A549 (cell line): Measurements from ENCODE around the gene JAZF1.

Source experiments
- HOXA7 ChIP-seq: fragments of 250-450 bp; sonication (Bioruptor Pico); IDR thresholded peaks from 2 replicates; pipeline ENCODE4 v1.5.0; 2020; ENCODE audit warnings: mild to moderate bottlenecking, moderate library complexity
- MAZ ChIP-seq: fragments of 150-350 bp; IDR thresholded peaks from 2 replicates; pipeline ENCODE4 v1.6.1; 2014; ENCODE audit warnings: antibody characterized with exemption, low read depth, low read length, borderline replicate concordance
- POLR2A ChIP-seq: IDR thresholded peaks from 2 replicates; pipeline ENCODE4 v1.6.1; 2012; ENCODE audit warnings: mild to moderate bottlenecking, low read length
- RFX5 ChIP-seq: fragments of 450-650 bp; IDR thresholded peaks from 2 replicates; pipeline ENCODE4 v1.7.1; 2014; ENCODE audit warnings: antibody characterized with exemption, mild to moderate bottlenecking, moderate library complexity
- SMC3 ChIP-seq: fragments of >200 bp; sonication (Bioruptor Twin); formaldehyde crosslinking; IDR thresholded peaks from 3 replicates; pipeline ENCODE4 v1.6.1; 2018; ENCODE audit warnings: inconsistent platforms
- ZSCAN20 ChIP-seq: fragments of 250-450 bp; sonication (Bioruptor Pico); IDR thresholded peaks from 2 replicates; pipeline ENCODE4 v1.8.0; 2022; ENCODE audit warnings: mild to moderate bottlenecking, moderate library complexity
- TF ChIP-seq, protein P1 (sequence below): fragments of 200-600 bp; sonication (generic); IDR thresholded peaks from 2 replicates; pipeline ENCODE4 v1.6.1; 2016; ENCODE audit warnings: antibody characterized with exemption, mild to moderate bottlenecking, moderate library complexity
- TF ChIP-seq, protein P2 (sequence below): fragments of >200 bp; sonication (Bioruptor Twin); formaldehyde crosslinking; IDR thresholded peaks from 3 replicates; pipeline ENCODE4 v1.5.1; 2016
- TF ChIP-seq, protein P3 (sequence below): IDR thresholded peaks from 2 replicates; pipeline ENCODE4 v1.6.1; 2012

DNA sequence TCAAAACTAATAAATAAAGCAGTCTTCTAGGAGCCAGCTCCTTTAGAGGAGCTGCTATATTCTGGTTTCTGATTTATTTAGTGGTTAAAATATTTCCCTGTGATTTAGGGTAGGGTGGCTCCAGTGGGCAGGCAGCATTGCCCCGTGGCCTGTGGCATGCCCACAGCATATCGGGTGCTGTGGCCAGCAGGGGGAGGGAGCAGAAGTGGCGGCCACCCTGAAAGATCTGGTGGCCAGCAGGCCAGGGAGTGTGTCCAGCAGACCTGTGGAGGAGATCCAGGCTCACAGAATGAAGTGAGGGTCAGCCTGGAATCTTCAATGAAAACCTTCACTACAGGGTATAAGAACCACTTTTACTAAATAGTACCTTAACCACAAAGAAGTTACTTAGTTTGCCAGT is 251.5 kb downstream of the JAZF1 start:
- TF ChIP-seq, protein P1, sequence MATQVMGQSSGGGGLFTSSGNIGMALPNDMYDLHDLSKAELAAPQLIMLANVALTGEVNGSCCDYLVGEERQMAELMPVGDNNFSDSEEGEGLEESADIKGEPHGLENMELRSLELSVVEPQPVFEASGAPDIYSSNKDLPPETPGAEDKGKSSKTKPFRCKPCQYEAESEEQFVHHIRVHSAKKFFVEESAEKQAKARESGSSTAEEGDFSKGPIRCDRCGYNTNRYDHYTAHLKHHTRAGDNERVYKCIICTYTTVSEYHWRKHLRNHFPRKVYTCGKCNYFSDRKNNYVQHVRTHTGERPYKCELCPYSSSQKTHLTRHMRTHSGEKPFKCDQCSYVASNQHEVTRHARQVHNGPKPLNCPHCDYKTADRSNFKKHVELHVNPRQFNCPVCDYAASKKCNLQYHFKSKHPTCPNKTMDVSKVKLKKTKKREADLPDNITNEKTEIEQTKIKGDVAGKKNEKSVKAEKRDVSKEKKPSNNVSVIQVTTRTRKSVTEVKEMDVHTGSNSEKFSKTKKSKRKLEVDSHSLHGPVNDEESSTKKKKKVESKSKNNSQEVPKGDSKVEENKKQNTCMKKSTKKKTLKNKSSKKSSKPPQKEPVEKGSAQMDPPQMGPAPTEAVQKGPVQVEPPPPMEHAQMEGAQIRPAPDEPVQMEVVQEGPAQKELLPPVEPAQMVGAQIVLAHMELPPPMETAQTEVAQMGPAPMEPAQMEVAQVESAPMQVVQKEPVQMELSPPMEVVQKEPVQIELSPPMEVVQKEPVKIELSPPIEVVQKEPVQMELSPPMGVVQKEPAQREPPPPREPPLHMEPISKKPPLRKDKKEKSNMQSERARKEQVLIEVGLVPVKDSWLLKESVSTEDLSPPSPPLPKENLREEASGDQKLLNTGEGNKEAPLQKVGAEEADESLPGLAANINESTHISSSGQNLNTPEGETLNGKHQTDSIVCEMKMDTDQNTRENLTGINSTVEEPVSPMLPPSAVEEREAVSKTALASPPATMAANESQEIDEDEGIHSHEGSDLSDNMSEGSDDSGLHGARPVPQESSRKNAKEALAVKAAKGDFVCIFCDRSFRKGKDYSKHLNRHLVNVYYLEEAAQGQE = no peak
- TF ChIP-seq ZSCAN20 (CRISPR knock-in tag) (no peak), POLR2A (no peak), HOXA7 (CRISPR knock-in tag) (no peak), RFX5 (no peak), SMC3 (no peak), MAZ (no peak)
- TF ChIP-seq, protein P2, sequence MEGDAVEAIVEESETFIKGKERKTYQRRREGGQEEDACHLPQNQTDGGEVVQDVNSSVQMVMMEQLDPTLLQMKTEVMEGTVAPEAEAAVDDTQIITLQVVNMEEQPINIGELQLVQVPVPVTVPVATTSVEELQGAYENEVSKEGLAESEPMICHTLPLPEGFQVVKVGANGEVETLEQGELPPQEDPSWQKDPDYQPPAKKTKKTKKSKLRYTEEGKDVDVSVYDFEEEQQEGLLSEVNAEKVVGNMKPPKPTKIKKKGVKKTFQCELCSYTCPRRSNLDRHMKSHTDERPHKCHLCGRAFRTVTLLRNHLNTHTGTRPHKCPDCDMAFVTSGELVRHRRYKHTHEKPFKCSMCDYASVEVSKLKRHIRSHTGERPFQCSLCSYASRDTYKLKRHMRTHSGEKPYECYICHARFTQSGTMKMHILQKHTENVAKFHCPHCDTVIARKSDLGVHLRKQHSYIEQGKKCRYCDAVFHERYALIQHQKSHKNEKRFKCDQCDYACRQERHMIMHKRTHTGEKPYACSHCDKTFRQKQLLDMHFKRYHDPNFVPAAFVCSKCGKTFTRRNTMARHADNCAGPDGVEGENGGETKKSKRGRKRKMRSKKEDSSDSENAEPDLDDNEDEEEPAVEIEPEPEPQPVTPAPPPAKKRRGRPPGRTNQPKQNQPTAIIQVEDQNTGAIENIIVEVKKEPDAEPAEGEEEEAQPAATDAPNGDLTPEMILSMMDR = 0 out of 3 replicates have a peak, but pooled peaks have one; percentile 6
- TF ChIP-seq, protein P3, sequence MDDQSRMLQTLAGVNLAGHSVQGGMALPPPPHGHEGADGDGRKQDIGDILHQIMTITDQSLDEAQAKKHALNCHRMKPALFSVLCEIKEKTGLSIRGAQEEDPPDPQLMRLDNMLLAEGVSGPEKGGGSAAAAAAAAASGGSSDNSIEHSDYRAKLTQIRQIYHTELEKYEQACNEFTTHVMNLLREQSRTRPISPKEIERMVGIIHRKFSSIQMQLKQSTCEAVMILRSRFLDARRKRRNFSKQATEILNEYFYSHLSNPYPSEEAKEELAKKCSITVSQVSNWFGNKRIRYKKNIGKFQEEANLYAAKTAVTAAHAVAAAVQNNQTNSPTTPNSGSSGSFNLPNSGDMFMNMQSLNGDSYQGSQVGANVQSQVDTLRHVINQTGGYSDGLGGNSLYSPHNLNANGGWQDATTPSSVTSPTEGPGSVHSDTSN = no peak
